SK-N-SH treated with all-trans-retinoic acid at 6 μM for 48 hours (cell line): Measurements from ENCODE around the gene FNDC3A.

Experiments
- ATAC-seq: fragments of 200-7000 bp; cut with Tn5 transposase; 3 replicates; pipeline ENCODE4 v1.9.1; 2020; ENCODE audit warnings: mild to moderate bottlenecking, moderate library complexity
- ARNTL ChIP-seq: fragments of 450-650 bp; formaldehyde crosslinking; IDR thresholded peaks from 2 replicates; pipeline ENCODE4 v1.5.0; 2020; ENCODE audit warnings: low read depth, mild to moderate bottlenecking, moderate library complexity, borderline replicate concordance
- BACH2 ChIP-seq: fragments of 250-450 bp; sonication (Bioruptor Pico); IDR thresholded peaks from 2 replicates; pipeline ENCODE4 v1.9.0; 2021; ENCODE audit warnings: mild to moderate bottlenecking, borderline replicate concordance
- CSDC2 ChIP-seq: fragments of 250-450 bp; sonication (Bioruptor Pico); IDR thresholded peaks from 2 replicates; pipeline ENCODE4 v1.5.0; 2020; ENCODE audit warnings: mild to moderate bottlenecking, moderate library complexity
- ESRRG ChIP-seq: fragments of 250-450 bp; sonication (Bioruptor Pico); IDR thresholded peaks from 2 replicates; pipeline ENCODE4 v1.6.1; 2021; ENCODE audit warnings: mild to moderate bottlenecking
- GLIS3 ChIP-seq: fragments of 250-450 bp; sonication (Bioruptor Pico); IDR thresholded peaks from 2 replicates; pipeline ENCODE4 v1.5.0; 2020; ENCODE audit warnings: mild to moderate bottlenecking, moderate library complexity
- ISL1 ChIP-seq: fragments of 250-450 bp; sonication (Bioruptor Pico); IDR thresholded peaks from 2 replicates; pipeline ENCODE4 v2.1.2; 2022; ENCODE audit warnings: mild to moderate bottlenecking, moderate library complexity
- OSR1 ChIP-seq: fragments of 250-450 bp; sonication (Bioruptor Pico); IDR thresholded peaks from 2 replicates; pipeline ENCODE4 v1.8.0; 2022; ENCODE audit warnings: moderate library complexity, mild to moderate bottlenecking, inconsistent platforms
- POU6F1 ChIP-seq: fragments of 250-450 bp; sonication (Bioruptor Pico); IDR thresholded peaks from 2 replicates; pipeline ENCODE4 v1.8.0; 2021; ENCODE audit warnings: low read depth, mild to moderate bottlenecking, moderate library complexity, borderline replicate concordance
- PPARA ChIP-seq: fragments of 250-450 bp; sonication (Bioruptor Pico); IDR thresholded peaks from 2 replicates; pipeline ENCODE4 v1.5.0; 2020; ENCODE audit warnings: mild to moderate bottlenecking, borderline replicate concordance
- RARB ChIP-seq: fragments of 250-450 bp; sonication (Bioruptor Pico); IDR thresholded peaks from 2 replicates; pipeline ENCODE4 v1.8.0; 2021; ENCODE audit warnings: mild to moderate bottlenecking, moderate library complexity
- SNAI2 ChIP-seq: fragments of 250-450 bp; sonication (Bioruptor Pico); IDR thresholded peaks from 2 replicates; pipeline ENCODE4 v1.5.0; 2020; ENCODE audit warnings: mild to moderate bottlenecking, moderate library complexity
- TCF4 ChIP-seq: fragments of 250-450 bp; sonication (Bioruptor Pico); IDR thresholded peaks from 2 replicates; pipeline ENCODE4 v1.8.0; 2021; ENCODE audit warnings: mild to moderate bottlenecking, moderate library complexity, borderline replicate concordance
- TOX ChIP-seq: fragments of 250-450 bp; sonication (Bioruptor Pico); IDR thresholded peaks from 2 replicates; pipeline ENCODE4 v1.8.0; 2021; ENCODE audit warnings: mild to moderate bottlenecking, moderate library complexity, borderline replicate concordance
- ZC3H10 ChIP-seq: fragments of 250-450 bp; sonication (Bioruptor Pico); IDR thresholded peaks from 2 replicates; pipeline ENCODE4 v1.5.1; 2021; ENCODE audit warnings: mild to moderate bottlenecking, moderate library complexity
- ZFP3 ChIP-seq: fragments of 250-450 bp; sonication (Bioruptor Pico); IDR thresholded peaks from 2 replicates; pipeline ENCODE4 v1.5.0; 2020; ENCODE audit warnings: mild to moderate bottlenecking, moderate library complexity
- ZFP30 ChIP-seq: fragments of 450-650 bp; formaldehyde crosslinking; IDR thresholded peaks from 2 replicates; pipeline ENCODE4 v1.5.0; 2022; ENCODE audit warnings: mild to moderate bottlenecking, moderate library complexity
- ZNF565 ChIP-seq: fragments of 450-650 bp; formaldehyde crosslinking; conservative IDR thresholded peaks from 2 replicates; pipeline ENCODE4 v1.5.0; 2020; ENCODE audit warnings: low read depth, mild to moderate bottlenecking, moderate library complexity
- ZNF8 ChIP-seq: fragments of 450-650 bp; formaldehyde crosslinking; IDR thresholded peaks from 2 replicates; pipeline ENCODE4 v1.5.0; 2020; ENCODE audit warnings: mild to moderate bottlenecking, moderate library complexity
- TF ChIP-seq, protein P1 (sequence below): fragments of 250-450 bp; sonication (Bioruptor Pico); IDR thresholded peaks from 2 replicates; pipeline ENCODE4 v1.5.1; 2020; ENCODE audit warnings: low read depth, mild to moderate bottlenecking, moderate library complexity
- TF ChIP-seq, protein P2 (sequence below): fragments of 250-450 bp; sonication (Bioruptor Pico); IDR thresholded peaks from 2 replicates; pipeline ENCODE4 v1.5.0; 2020; ENCODE audit warnings: mild to moderate bottlenecking, moderate library complexity
- TF ChIP-seq, protein P3 (sequence below): fragments of 250-450 bp; sonication (Bioruptor Pico); IDR thresholded peaks from 2 replicates; pipeline ENCODE4 v1.5.1; 2021; ENCODE audit warnings: mild to moderate bottlenecking, moderate library complexity

FNDC3A gene

DNA sequence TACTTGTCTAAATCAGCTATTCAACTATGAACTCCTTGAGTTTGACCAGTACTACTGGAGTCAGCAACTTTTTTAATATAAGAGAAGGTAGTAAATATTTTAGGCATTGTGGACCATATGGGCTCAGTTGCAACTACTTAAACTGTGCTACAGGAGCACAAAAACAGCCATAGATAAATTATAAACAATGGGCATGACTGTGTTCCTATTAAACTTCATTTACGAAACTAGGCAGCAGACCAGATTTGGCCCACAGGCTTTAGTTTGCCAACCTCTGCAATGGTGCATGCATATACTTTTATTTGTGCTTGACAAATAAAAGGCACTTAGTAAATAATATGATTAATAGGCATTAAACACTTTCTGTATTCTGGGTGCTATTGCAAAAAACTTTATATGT is 7.6 kb downstream of the FNDC3A start:
- ATAC-seq, result no peak
- TF ChIP-seq ZC3H10 (CRISPR knock-in tag) (no peak), RARB (CRISPR knock-in tag) (no peak), CSDC2 (CRISPR knock-in tag) (no peak), ZNF565 (CRISPR knock-in tag) (no peak), POU6F1 (no peak), ISL1 (CRISPR knock-in tag) (no peak), ESRRG (CRISPR knock-in tag) (no peak), TCF4 (no peak), TOX (CRISPR knock-in tag) (no peak)
- TF ChIP-seq, protein P1, sequence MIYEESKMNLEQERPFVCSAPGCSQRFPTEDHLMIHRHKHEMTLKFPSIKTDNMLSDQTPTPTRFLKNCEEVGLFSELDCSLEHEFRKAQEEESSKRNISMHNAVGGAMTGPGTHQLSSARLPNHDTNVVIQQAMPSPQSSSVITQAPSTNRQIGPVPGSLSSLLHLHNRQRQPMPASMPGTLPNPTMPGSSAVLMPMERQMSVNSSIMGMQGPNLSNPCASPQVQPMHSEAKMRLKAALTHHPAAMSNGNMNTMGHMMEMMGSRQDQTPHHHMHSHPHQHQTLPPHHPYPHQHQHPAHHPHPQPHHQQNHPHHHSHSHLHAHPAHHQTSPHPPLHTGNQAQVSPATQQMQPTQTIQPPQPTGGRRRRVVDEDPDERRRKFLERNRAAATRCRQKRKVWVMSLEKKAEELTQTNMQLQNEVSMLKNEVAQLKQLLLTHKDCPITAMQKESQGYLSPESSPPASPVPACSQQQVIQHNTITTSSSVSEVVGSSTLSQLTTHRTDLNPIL (CRISPR knock-in tag), result no peak
- TF ChIP-seq, protein P2, sequence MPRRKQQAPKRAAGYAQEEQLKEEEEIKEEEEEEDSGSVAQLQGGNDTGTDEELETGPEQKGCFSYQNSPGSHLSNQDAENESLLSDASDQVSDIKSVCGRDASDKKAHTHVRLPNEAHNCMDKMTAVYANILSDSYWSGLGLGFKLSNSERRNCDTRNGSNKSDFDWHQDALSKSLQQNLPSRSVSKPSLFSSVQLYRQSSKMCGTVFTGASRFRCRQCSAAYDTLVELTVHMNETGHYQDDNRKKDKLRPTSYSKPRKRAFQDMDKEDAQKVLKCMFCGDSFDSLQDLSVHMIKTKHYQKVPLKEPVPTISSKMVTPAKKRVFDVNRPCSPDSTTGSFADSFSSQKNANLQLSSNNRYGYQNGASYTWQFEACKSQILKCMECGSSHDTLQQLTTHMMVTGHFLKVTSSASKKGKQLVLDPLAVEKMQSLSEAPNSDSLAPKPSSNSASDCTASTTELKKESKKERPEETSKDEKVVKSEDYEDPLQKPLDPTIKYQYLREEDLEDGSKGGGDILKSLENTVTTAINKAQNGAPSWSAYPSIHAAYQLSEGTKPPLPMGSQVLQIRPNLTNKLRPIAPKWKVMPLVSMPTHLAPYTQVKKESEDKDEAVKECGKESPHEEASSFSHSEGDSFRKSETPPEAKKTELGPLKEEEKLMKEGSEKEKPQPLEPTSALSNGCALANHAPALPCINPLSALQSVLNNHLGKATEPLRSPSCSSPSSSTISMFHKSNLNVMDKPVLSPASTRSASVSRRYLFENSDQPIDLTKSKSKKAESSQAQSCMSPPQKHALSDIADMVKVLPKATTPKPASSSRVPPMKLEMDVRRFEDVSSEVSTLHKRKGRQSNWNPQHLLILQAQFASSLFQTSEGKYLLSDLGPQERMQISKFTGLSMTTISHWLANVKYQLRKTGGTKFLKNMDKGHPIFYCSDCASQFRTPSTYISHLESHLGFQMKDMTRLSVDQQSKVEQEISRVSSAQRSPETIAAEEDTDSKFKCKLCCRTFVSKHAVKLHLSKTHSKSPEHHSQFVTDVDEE (CRISPR knock-in tag), result no peak

- TF ChIP-seq OSR1 (CRISPR knock-in tag), result no peak
- no peak for TF ChIP-seq ZNF8 (CRISPR knock-in tag)
- TF ChIP-seq BACH2 (CRISPR knock-in tag), result no peak
- TF ChIP-seq ISL1 (CRISPR knock-in tag), result no peak
- TF ChIP-seq CSDC2 (CRISPR knock-in tag), result no peak
- TF ChIP-seq PPARA, result no peak
- no peak for TF ChIP-seq ESRRG (CRISPR knock-in tag)
- no peak for TF ChIP-seq POU6F1
- no peak for TF ChIP-seq ARNTL (CRISPR knock-in tag)
- no peak for TF ChIP-seq ZNF565 (CRISPR knock-in tag)
- TF ChIP-seq, protein P1 (CRISPR knock-in tag), result no peak
- TF ChIP-seq SNAI2 (CRISPR knock-in tag), result no peak
- TF ChIP-seq, protein P3, sequence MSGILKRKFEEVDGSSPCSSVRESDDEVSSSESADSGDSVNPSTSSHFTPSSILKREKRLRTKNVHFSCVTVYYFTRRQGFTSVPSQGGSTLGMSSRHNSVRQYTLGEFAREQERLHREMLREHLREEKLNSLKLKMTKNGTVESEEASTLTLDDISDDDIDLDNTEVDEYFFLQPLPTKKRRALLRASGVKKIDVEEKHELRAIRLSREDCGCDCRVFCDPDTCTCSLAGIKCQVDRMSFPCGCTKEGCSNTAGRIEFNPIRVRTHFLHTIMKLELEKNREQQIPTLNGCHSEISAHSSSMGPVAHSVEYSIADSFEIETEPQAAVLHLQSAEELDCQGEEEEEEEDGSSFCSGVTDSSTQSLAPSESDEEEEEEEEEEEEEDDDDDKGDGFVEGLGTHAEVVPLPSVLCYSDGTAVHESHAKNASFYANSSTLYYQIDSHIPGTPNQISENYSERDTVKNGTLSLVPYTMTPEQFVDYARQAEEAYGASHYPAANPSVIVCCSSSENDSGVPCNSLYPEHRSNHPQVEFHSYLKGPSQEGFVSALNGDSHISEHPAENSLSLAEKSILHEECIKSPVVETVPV, result no peak
- TF ChIP-seq TCF4, result no peak
- no peak for TF ChIP-seq ZFP30 (CRISPR knock-in tag)
- TF ChIP-seq, protein P2 (CRISPR knock-in tag), result no peak
- no peak for TF ChIP-seq ZFP3 (CRISPR knock-in tag)
- TF ChIP-seq ZC3H10 (CRISPR knock-in tag), result no peak
- no peak for TF ChIP-seq GLIS3
- ATAC-seq, result no peak
Observed at GRCh38 chr13:48985756-48986155, 10.0 kb downstream of the FNDC3A start.
